Upper lobe of left lung (tissue), 6 donors: ENCODE data around the gene ATP2A1. TPM values are rescaled to one million over a fixed set of nuclear protein-coding genes. Genes with fewer than 3 reads are reported as not detected.
"Not testable (repeated sequence)": the region's sequence is repeated elsewhere in the genome, so short reads cannot be mapped to it uniquely, and the experiment has no call there.

Experiments used
- ATAC-seq, 2 donors: fragments of 200-7000 bp; cut with Tn5 transposase; one replicate each; pipeline ENCODE4 v1.9.1; 2022; ENCODE audit warnings: mild to moderate bottlenecking in 2 of 2, moderate library complexity in 2 of 2; ENCODE audit not compliant: low FRiP score in 2 of 2
- DNase-seq, 2 donors: peaks; one replicate each; pipeline ENCODE4 v3.0.0-alpha.2; 2019 to 2020
- H3K27ac ChIP-seq, 4 donors: fragments of 200-600 bp; sonication (generic); one replicate each; pipeline ENCODE4 v1.5.1; 2016 to 2019
- H3K27me3 ChIP-seq, 4 donors: fragments of 200-600 bp; sonication (generic); one replicate each; pipeline ENCODE4 v1.5.1; 2017 to 2019
- H3K36me3 ChIP-seq, 4 donors: fragments of 200-600 bp; sonication (generic); one replicate each; pipeline ENCODE4 v1.5.1; 2016 to 2019
- H3K4me1 ChIP-seq, 4 donors: fragments of 200-600 bp; sonication (generic); one replicate each; pipeline ENCODE4 v1.5.1; 2018 to 2019
- H3K4me3 ChIP-seq, 4 donors: fragments of 200-600 bp; sonication (generic); one replicate each; pipeline ENCODE4 v1.5.1; 2017 to 2019; ENCODE audit warnings: mild to moderate bottlenecking in 2 of 4, moderate library complexity in 1 of 4
- H3K9me3 ChIP-seq, 4 donors: fragments of 200-600 bp; sonication (generic); one replicate each; pipeline ENCODE4 v1.5.1; 2018 to 2019
- EP300 ChIP-seq, 4 donors: sonication (generic); formaldehyde crosslinking; IDR thresholded peaks; one replicate each; pipeline ENCODE4 v1.5.1; 2017; ENCODE audit warnings: antibody characterized with exemption in 4 of 4, control low read depth in 2 of 4
- POLR2A ChIP-seq, 4 donors: fragments of 450-650 bp; IDR thresholded peaks; one replicate each; pipeline ENCODE4 v1.5.1; 2016 to 2017; ENCODE audit warnings: antibody characterized with exemption in 4 of 4, mild to moderate bottlenecking in 2 of 4
- POLR2AphosphoS5 ChIP-seq, 2 donors: sonication (generic); formaldehyde crosslinking; IDR thresholded peaks; one replicate each; pipeline ENCODE4 v1.5.1; 2017; ENCODE audit warnings: antibody characterized with exemption in 2 of 2
- WGBS, 2 donors: methylation state at CpG; one replicate each; pipeline ENCODE4 v1.1.5; 2017 to 2018; 5-methylcytosine and 5-hydroxymethylcytosine counted together
- total RNA-seq, 6 donors: library from RNA; depleted of rRNA in 4 of 6; stranded (reverse); fragments of >200 nt in 4 of 6; gene quantifications; one replicate each; pipeline versions ENCODE4 v1.1.0 to v1.2.1, GENCODE V29; 2016 to 2021
- TF ChIP-seq, protein P1 (sequence below), 6 experiments: fragments of 450-650 bp in 4 of 6; fragments of 200-600 bp in 2 of 6; sonication (generic) in 2 of 6; IDR thresholded peaks; one replicate each; pipeline ENCODE4 v1.5.1; 2016 to 2019; ENCODE audit warnings: antibody characterized with exemption in 6 of 6
- donor health status: DM: no; HTN: no; CAD: no; lungs with moderate emphysema.
- donor health status: DM: no; HTN: yes; CAD: no; lungs with severe emphysema.

ATP2A1 gene
- total RNA-seq, 6 donors from 2014 or later = 0.15 to 4.2 (median 0.57) TPM

DNA sequence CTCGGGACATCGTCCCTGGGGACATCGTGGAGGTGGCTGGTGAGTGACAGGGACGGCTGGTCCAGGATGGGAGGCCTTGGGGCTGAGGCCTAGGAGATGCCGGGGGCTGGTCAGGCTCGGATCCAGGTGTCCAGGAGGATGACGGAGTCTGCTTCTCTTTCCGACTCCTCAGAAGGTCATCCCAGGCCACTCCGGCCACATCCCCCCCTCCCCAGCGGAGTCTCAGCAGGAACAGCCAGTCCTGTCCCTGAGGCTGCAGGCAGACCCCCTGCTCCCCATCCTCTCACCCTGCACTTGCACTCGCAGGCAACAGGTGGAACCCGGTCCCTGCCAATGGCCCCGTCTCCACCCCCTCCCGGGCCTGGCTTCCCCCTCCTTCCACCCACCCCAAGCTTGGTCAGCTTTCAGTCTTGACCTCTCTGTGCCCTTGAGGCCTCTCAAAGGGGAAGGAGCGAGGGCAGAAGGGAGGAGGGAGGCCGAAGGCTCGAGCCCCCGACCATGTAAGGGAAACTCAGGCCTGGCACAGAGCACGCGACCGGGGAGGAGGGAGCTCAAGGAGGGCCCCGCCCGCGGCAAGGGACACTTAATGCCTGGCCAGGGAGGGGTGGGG is 4.4 kb downstream of the ATP2A1 start:
- TF ChIP-seq EP300 (IDR thresholded peaks at IDR 0.05) = no peak
- TF ChIP-seq, protein P1, sequence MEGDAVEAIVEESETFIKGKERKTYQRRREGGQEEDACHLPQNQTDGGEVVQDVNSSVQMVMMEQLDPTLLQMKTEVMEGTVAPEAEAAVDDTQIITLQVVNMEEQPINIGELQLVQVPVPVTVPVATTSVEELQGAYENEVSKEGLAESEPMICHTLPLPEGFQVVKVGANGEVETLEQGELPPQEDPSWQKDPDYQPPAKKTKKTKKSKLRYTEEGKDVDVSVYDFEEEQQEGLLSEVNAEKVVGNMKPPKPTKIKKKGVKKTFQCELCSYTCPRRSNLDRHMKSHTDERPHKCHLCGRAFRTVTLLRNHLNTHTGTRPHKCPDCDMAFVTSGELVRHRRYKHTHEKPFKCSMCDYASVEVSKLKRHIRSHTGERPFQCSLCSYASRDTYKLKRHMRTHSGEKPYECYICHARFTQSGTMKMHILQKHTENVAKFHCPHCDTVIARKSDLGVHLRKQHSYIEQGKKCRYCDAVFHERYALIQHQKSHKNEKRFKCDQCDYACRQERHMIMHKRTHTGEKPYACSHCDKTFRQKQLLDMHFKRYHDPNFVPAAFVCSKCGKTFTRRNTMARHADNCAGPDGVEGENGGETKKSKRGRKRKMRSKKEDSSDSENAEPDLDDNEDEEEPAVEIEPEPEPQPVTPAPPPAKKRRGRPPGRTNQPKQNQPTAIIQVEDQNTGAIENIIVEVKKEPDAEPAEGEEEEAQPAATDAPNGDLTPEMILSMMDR (IDR thresholded peaks at IDR 0.05) = no peak
- TF ChIP-seq POLR2AphosphoS5 (IDR thresholded peaks at IDR 0.05) = no peak
- no peak for TF ChIP-seq POLR2A (IDR thresholded peaks at IDR 0.05)
- Histone ChIP-seq H3K9me3 (no peaks in the 10 kb centered on the region), H3K27ac (no peak overlapping the region), H3K36me3 (no peaks in the 10 kb centered on the region), H3K4me3 (no peak overlapping the region), H3K27me3 (peaks cover 0 to 16% (median 3%) of the 10 kb centered on the region in 4 donors), H3K4me1 (peaks cover 11 to 18% (median 15%) of the 10 kb centered on the region in 4 donors)
- 22 to 56% methylated on average over 5 to 23 of the region's 24 CpGs for WGBS, 2 donors
- DNase-seq (no peak), ATAC-seq (no peak)

DNA sequence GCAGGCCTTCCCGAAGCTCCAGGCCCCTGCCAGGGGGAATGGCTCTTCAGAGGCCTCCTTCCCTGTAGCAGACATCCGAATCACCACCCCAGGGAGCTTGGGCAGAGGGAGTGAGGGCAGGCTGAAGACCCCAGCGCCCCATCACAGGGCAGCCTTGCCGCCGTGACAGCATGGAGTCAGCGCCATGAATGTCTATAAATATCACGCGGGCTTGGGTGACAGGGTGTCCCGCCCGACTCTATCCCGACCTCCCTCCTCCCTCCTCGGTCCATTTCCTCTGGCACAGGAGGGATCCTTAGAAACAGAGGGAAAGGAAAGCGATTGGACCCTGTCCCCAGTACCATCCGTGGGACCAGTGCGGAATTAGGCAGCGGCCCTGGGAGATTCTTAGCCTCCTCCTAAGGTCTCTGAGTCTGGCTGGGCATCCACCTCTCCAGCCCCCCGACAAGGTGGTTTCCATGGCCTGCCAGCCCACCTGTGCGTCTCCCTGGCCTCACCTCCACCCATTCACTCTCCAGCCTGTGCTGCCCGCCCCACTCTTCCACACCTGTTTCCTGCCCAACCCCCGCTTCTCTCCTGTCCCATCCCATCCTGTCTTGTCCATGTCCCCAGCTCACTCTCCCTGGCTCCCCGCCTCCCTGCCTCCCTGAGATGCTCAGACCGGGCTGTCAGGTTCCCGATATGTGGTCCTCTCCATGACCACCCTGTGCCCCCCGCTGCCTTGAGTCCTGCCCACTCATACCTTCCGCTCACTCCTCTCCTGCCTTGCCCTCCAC is 5.1 kb downstream of the ATP2A1 start:
- ATAC-seq (no peak), DNase-seq (no peak)
- TF ChIP-seq POLR2A (IDR thresholded peaks at IDR 0.05) (no peak), EP300 (IDR thresholded peaks at IDR 0.05) (no peak), POLR2AphosphoS5 (IDR thresholded peaks at IDR 0.05) (no peak)
- TF ChIP-seq, protein P1 (IDR thresholded peaks at IDR 0.05) = no peak
- H3K9me3 ChIP-seq = no peaks in the 10 kb centered on the region
- H3K4me3 ChIP-seq = no peak overlapping the region
- H3K36me3 ChIP-seq = no peaks in the 10 kb centered on the region
- no peak overlapping the region for H3K27ac ChIP-seq
- H3K4me1 ChIP-seq = peaks cover 11 to 18% (median 15%) of the 10 kb centered on the region in 4 donors
- WGBS, 2 donors = 62 to 83% methylated on average over 11 to 24 of the region's 25 CpGs
- H3K27me3 ChIP-seq = peaks cover 0 to 16% (median 3%) of the 10 kb centered on the region in 4 donors

DNA sequence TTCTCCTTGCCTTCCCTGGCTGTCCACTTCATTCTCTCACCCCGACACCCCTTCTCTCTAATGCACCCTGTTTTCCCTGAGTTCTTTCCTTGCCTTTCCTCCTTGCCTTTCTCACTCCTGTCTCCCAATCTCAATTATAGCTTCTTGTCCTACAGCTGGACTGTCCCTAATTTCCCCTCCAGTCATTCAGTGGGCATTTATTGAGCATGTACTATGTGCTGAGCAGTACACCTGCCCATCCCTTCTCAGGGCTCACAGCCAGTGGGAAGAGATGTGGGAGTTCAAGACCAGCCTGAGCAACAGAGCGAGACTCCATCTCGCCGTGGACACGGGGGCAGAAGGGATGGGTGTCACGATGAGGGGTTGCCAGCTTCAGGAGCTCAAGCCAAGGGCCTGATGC is 5.8 kb downstream of the ATP2A1 start:
- Histone ChIP-seq H3K4me3 (no peak overlapping the region), H3K27ac (no peak overlapping the region), H3K27me3 (peaks cover 0 to 16% (median 3%) of the 10 kb centered on the region in 4 donors), H3K9me3 (no peaks in the 10 kb centered on the region), H3K4me1 (peaks cover 10 to 16% (median 13%) of the 10 kb centered on the region in 4 donors), H3K36me3 (no peaks in the 10 kb centered on the region)
- 92 to 95% methylated on average over 6 of the region's 6 CpGs for WGBS, 2 donors
- TF ChIP-seq EP300 (IDR thresholded peaks at IDR 0.05) = no peak
- TF ChIP-seq POLR2A (IDR thresholded peaks at IDR 0.05) = no peak
- TF ChIP-seq POLR2AphosphoS5 (IDR thresholded peaks at IDR 0.05) = no peak
- TF ChIP-seq, protein P1 (IDR thresholded peaks at IDR 0.05) = no peak
- no peak for DNase-seq
- ATAC-seq = no peak

DNA sequence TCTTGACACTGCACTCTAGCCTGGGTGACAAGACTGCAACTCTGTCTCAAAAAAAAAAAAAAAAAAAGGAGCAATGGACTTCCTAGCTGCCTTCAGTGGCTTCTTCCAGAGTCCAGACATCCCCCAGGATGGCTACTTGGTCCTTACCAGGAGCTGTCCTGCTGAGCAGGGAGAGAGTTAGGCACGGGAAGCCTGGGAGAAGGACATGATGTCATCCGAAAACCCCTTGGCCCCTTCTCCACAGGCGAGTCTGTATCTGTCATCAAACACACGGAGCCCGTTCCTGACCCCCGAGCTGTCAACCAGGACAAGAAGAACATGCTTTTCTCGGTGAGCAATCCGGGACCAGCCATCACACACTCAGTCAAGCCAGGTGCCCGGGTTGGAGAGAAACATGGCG is 8.7 kb downstream of the ATP2A1 start:
- DNase-seq = no peak
- Histone ChIP-seq H3K27me3 (peaks cover 0 to 6% (median 1%) of the 10 kb centered on the region in 4 donors), H3K27ac (no peak overlapping the region), H3K4me3 (no peak overlapping the region), H3K36me3 (no peaks in the 10 kb centered on the region), H3K4me1 (no peaks in the 10 kb centered on the region), H3K9me3 (no peaks in the 10 kb centered on the region)
- no peak for ATAC-seq
- WGBS, 2 donors = 72 to 77% methylated on average over 10 of the region's 10 CpGs
- TF ChIP-seq POLR2AphosphoS5 (IDR thresholded peaks at IDR 0.05) = no peak
- no peak for TF ChIP-seq EP300 (IDR thresholded peaks at IDR 0.05)
- TF ChIP-seq, protein P1 (IDR thresholded peaks at IDR 0.05) = no peak
- no peak for TF ChIP-seq POLR2A (IDR thresholded peaks at IDR 0.05)

DNA sequence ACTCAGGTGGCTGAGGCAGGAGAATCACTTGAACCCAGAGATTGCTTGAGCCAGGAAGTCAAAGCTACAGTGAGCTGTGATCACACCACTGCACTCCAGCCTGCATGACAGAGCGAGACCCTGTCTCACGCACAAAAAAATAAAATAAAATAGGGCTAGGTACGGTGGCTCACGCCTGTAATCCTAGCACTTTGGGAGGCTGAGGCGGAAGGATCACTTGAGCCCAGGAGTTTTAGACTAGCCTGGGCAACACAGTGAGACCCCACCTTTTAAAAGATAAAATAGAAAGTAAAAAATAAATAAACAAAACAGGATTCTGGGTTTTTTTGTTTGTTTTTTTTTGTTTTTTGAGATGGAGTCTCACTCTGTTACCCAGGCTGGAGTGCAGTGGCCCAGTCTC is 12.1 kb downstream of the ATP2A1 start:
- not testable (repeated sequence) for H3K4me1 ChIP-seq, ATAC-seq, DNase-seq, H3K4me3 ChIP-seq, H3K27ac ChIP-seq, H3K36me3 ChIP-seq, H3K9me3 ChIP-seq, H3K27me3 ChIP-seq
- 93 to 96% methylated on average over 5 of the region's 5 CpGs for WGBS, 2 donors
